Effector memory CD4-positive, alpha-beta T cell (primary cell): ENCODE measurements around the gene C6orf62.
"Not testable (repeated sequence)": the region's sequence is repeated elsewhere in the genome, so short reads cannot be mapped to it uniquely, and the experiment has no call there.

Experiments used
- DNase-seq, 3 donors: peaks; one replicate each; pipeline ENCODE4 v3.0.0-alpha.2; 2020
- H3K27ac ChIP-seq: 2 replicates; pipeline ENCODE4 v1.7.0; 2013; ENCODE audit warnings: mild to moderate bottlenecking, low read length, moderate library complexity; ENCODE audit not compliant: insufficient read depth, poor library complexity, severe bottlenecking
- H3K27me3 ChIP-seq: replicated peaks from 2 replicates; pipeline ENCODE4 v1.7.0; 2013; ENCODE audit warnings: mild to moderate bottlenecking, low read length; ENCODE audit not compliant: insufficient read depth, control insufficient read depth, poor library complexity, severe bottlenecking
- H3K36me3 ChIP-seq: 2 replicates; pipeline ENCODE4 v1.7.0; 2013; ENCODE audit warnings: mild to moderate bottlenecking, low read length, moderate library complexity; ENCODE audit not compliant: control insufficient read depth, insufficient read depth
- H3K4me1 ChIP-seq: 2 replicates; pipeline ENCODE4 v1.7.0; 2013; ENCODE audit warnings: low read length, mild to moderate bottlenecking; ENCODE audit not compliant: control insufficient read depth, insufficient read depth, poor library complexity, severe bottlenecking
- H3K4me3 ChIP-seq: 2 replicates; pipeline ENCODE4 v1.7.0; 2013; ENCODE audit warnings: low read length, low read depth, mild to moderate bottlenecking; ENCODE audit not compliant: insufficient read depth, poor library complexity, severe bottlenecking
- H3K9me3 ChIP-seq: 2 replicates; pipeline ENCODE4 v1.7.0; 2013; ENCODE audit warnings: mild to moderate bottlenecking, low read length, moderate library complexity; ENCODE audit not compliant: control insufficient read depth

The C6orf62 gene

DNA sequence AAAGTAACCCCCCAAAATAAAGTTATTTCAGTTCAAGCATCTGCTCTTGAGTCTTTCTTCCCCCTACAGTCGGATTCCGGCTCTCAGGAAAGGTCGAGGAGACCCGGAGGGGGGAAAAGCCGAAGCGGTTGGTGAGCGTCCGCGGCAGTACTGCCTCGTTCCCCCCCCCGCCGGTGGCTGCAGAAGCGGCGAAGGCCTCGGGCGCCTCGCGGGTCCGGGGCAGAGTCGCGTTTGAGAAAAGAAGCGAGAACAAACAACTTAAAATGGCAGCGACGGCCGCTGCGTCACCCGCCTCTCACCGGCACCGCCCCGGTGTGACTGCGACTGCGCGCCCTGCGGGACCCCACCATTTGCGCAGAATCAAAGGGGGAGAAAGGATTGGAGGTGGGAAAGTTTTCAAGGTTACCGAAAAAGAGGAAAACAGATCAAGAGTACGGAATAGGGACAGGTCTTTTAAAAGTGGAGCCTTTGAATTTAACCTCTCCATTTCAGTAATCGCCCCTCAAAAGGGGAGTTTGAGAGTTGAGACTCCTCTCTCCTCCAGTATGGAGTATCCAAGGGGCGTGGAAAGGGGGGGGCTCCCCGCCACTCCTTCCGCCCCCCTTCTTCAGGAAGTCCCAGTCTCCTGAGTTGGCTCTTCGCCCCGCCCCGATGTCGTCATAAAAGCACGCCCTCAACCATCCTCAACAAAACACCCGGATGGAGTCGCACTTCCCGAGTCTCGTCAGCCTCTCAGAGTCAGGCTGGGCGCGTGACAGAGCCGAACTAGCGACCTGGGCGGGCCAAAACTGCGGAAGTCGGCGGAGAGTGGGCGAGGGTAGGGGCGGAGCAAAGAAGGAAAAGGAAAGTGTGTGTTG is 1.9 kb upstream of the C6orf62 start:
- Histone ChIP-seq H3K27ac (peak overlapping the region; percentile 99), H3K27me3 (no peaks in the 10 kb centered on the region), H3K4me3 (peak overlapping the region; percentile 87), H3K4me1 (peaks cover 27% of the 10 kb centered on the region), H3K36me3 (peaks cover 6% of the 10 kb centered on the region), H3K9me3 (no peaks in the 10 kb centered on the region)
- peak; percentile 99 to 100 (median 100) for DNase-seq

DNA sequence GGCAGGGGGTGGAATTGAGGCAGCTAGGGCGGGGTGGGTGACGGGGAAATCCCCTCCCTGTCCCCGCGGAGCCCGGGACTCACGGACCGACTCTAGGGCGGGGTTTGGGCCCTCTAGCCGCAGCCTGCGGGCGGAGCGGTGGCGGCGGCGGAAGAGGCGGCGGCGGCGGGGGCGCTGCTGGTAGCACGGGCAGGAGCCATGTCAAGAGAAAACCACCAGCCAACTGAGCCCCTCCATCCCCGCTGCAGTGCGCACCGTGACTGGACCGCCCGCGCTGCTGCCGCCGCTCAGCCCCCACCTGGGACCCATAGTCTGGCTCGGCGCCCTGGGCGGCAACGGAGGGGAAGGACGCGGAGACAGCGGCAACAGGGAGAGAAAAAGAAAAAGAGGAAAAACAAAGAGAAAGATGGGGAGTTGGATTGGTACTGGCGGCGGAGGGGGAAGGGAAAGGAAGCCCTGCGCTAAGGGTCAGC is 1.2 kb upstream of the C6orf62 start:
- H3K4me3 ChIP-seq: peak overlapping the region; percentile 87
- DNase-seq: peak; percentile 71 to 77 (median 75)
- H3K4me1 ChIP-seq: peaks cover 27% of the 10 kb centered on the region

DNA sequence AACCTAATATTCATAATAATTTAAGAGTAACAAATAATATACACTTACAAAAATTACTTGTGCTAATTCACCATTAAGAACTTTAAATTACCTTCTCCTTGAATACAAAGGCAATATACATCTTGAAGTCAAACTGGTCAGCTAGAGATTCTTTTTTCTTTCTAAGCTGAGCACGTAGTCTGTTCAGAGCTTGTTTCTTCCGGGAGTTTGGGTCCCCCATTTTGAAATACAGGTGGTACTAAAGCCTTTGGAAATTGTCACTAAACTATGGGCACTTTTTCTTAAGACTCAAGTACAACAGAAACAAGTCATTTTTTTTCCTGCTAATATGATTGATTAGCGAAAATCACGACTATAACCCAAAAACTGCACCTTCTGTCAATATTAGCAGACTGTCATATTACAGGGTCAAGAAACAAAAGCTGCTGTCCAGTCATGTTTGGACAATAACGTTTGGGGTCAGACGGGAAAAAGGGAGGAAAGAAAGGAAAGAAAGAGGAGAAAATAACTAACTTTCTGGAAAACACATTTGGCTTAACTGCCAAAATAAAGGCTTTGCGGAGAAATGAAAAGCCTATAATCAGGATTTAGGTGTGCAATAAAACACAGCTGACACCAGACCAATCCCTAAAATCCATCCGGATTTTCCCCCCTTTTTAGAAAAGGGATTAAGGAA is 367 bp downstream of the C6orf62 start:
- Histone ChIP-seq H3K4me1 (peaks cover 30% of the 10 kb centered on the region), H3K27ac (peak overlapping the region; percentile 99), H3K4me3 (peak overlapping the region; percentile 87), H3K27me3 (no peaks in the 10 kb centered on the region), H3K9me3 (no peaks in the 10 kb centered on the region), H3K36me3 (peaks cover 22% of the 10 kb centered on the region)
- DNase-seq: no peak

More for the DNA sequence above, 1.2 kb upstream of the C6orf62 start:
- Histone ChIP-seq H3K9me3 (no peaks in the 10 kb centered on the region), H3K27me3 (no peaks in the 10 kb centered on the region), H3K27ac (peak overlapping the region; percentile 99), H3K36me3 (peaks cover 7% of the 10 kb centered on the region)

DNA sequence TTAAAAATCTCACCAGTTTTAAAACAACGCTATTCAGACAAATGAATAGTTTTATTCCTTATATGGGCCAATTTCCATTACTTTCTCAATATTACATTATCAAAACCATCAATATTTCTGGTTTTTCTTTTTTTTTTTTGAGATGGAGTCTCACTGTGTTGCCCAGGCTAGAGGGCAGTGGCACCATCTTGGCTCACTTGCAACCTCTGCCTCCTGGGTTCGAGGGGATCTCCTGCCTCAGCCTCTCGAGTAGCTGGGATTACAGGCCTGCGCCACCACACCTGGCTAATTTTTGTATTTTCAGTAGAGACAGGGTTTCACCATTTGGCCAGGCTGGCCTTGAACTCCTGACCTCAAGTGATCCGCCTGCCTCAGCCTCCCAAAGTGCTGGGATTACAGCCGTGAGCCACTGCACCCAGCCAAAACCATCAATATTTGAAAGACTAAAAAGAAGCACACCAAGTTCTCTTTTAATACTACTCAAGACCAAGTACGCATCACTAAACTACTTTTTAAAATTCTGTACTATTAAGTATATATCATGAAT is 2.3 kb downstream of the C6orf62 start:
- H3K4me3 ChIP-seq, H3K9me3 ChIP-seq, DNase-seq, H3K27ac ChIP-seq, H3K27me3 ChIP-seq: not testable (repeated sequence)
- Histone ChIP-seq H3K4me1 (peaks cover 25% of the 10 kb centered on the region), H3K36me3 (peaks cover 39% of the 10 kb centered on the region)

DNA sequence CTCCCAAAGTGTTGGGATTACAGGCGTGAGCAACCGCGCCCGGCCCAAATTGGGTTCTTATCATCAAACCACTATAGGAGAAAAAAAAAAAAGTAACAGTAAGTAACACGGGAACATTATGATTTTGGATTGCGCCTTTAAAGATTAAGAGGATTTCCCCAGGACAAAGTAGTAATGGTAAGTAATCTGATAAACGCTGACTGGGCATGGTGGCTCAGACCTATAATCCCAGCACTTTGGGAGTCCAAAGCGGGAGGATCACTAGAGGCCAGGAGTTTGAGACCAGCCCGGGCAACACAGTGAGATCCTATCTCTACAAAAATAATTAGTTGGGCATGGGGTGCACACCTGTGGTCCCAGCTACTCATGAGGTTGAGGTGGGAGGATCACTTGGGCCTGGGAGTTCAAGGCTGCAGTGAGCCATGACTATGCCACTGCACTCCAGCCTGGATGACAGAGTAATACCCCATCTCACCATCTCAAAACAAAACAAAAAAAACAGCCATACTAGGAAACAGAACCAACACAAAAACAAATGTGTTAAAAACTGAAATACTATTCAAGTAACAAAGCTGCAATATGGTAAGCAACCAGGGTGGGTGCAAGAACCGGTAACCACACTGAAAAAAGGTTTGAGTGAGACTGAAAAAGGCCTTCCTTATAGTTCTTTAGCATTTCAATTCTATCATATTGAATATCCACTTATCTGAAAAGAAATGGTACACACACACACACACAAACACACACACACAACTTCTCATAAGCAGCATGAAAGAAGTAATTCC is 8.2 kb downstream of the C6orf62 start:
- Histone ChIP-seq H3K27ac (no peak overlapping the region), H3K9me3 (no peaks in the 10 kb centered on the region), H3K4me3 (no peak overlapping the region), H3K27me3 (no peaks in the 10 kb centered on the region), H3K36me3 (peaks cover 90% of the 10 kb centered on the region), H3K4me1 (peaks cover 2% of the 10 kb centered on the region)
- no peak for DNase-seq

DNA sequence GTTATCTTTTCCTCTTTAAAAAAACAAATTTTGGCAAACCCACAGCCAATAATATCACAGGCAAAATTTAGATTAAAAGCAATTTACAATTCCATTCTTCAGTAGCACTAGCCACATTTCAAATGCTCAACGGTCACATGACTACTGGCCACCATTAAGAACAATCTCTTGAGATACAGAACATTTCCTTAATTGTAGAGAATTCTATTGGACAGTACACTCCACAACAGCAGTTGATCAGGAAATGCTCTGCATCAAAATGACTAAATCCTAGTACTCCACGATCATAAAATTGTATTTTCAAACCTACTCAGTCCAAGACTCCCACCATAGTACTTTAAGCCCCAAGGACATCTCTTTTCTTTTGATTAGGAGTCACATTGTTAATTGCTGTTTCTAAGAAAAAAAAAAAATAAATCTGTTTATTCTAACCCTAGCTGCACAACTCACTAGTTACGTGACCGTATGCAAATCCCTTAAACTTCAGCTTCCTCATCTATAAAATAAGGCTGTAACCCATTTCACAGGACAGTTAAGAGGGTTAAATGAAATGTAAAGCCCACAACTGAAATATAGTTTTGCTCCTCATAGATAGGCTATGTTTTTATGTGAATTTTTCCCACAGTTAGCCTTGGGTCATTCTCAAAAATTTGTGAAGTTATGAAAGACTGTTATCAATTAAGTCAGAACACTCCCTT is 9.8 kb downstream of the C6orf62 start:
- H3K36me3 ChIP-seq: peaks cover 94% of the 10 kb centered on the region
- no peaks in the 10 kb centered on the region for H3K9me3 ChIP-seq
- H3K27ac ChIP-seq: no peak overlapping the region
- no peak overlapping the region for H3K4me3 ChIP-seq
- no peaks in the 10 kb centered on the region for H3K27me3 ChIP-seq
- DNase-seq: no peak
- H3K4me1 ChIP-seq: peaks cover 1% of the 10 kb centered on the region

DNA sequence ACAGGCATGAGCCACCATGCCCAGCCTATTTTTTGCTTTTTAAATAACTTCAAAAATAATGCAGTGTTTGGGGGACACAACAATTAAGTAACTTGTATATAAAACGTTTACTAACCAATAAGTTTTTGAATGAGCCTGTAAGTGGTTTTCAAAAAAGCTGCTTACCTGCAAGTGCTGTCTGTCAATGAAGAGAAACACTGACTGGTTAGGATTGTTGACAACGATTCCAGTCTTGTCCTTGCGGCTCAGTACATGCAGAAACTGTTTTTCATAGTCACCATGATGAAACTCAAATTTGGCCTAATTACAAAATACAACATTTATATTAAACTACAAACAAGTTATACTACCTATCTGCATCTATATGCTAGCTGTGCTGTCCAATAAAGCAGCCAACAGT is 10.3 kb downstream of the C6orf62 start:
- Histone ChIP-seq H3K27me3 (no peaks in the 10 kb centered on the region), H3K9me3 (no peaks in the 10 kb centered on the region), H3K4me1 (no peaks in the 10 kb centered on the region), H3K27ac (no peak overlapping the region), H3K4me3 (no peak overlapping the region), H3K36me3 (peaks cover 92% of the 10 kb centered on the region)
- no peak for DNase-seq

DNA sequence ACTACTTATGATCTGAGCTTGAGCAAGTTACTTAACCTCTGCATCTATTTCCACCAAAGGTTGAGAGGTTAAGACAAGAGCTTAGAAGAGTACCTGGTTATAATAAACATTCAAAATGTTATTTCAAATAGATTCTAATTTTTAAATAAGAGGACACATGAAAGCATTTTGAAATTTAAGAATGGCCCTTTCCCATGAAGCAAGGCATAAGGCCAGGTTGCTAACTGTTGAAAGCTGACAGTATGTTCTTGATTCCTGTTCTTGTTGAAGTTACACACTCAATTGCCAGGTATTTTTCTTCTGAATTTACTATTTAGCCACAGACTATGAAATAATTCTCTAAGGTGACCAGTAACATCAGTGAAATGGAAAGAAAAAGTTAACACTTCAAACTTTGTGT is 14.5 kb downstream of the C6orf62 start:
- H3K27ac ChIP-seq: no peak overlapping the region
- H3K27me3 ChIP-seq: no peaks in the 10 kb centered on the region
- no peak overlapping the region for H3K4me3 ChIP-seq
- H3K9me3 ChIP-seq: no peaks in the 10 kb centered on the region
- DNase-seq: no peak
- peaks cover 63% of the 10 kb centered on the region for H3K36me3 ChIP-seq
- no peaks in the 10 kb centered on the region for H3K4me1 ChIP-seq

DNA sequence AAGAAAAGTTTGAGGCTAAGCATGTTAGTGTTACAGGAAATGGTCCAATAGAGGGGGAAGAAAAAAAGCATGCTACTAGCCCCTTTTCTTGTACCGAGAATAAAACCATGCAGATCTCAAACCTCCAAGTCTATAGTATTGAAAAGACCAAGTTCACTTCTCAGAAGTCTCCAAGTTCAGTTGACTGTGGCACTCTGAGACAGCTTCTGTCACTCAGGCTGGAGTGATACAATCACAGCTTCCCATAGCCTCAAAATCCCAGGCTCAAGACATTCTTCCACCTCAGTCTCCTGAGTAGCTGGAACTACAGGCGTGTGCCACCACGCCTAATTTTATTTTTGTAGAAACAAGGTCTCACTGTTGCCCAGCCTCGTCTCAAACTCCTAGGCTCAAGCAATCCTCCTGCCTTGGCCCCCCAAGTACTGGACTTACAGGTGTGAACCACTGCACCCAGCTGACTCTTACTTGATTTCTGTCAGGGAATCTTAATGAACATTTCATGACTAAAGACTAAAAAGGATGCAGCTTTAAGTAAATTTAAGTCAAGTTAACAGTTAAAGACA is 16.2 kb downstream of the C6orf62 start:
- Histone ChIP-seq H3K4me1 (no peaks in the 10 kb centered on the region), H3K36me3 (peaks cover 47% of the 10 kb centered on the region), H3K27me3 (no peaks in the 10 kb centered on the region), H3K9me3 (no peaks in the 10 kb centered on the region), H3K27ac (no peak overlapping the region), H3K4me3 (no peak overlapping the region)
- DNase-seq: no peak
